Peyer's patch (tissue), 4 donors: ENCODE measurements around the gene SHB.

Experiments
- CTCF ChIP-seq, 6 experiments: fragments of 450-650 bp in 4 of 6; fragments of 200-600 bp in 2 of 6; sonication (generic) in 1 of 6; IDR thresholded peaks; one replicate each; pipeline ENCODE4 v1.5.1; 2017 to 2019; ENCODE audit warnings: antibody characterized with exemption in 6 of 6, mild to moderate bottlenecking in 3 of 6, moderate library complexity in 1 of 6
- POLR2A ChIP-seq, 2 donors: fragments of 450-650 bp; IDR thresholded peaks; one replicate each; pipeline ENCODE4 v1.5.1; 2017; ENCODE audit warnings: antibody characterized with exemption in 2 of 2, mild to moderate bottlenecking in 2 of 2, moderate library complexity in 2 of 2

- no peak for TF ChIP-seq CTCF (IDR thresholded peaks at IDR 0.05)
- TF ChIP-seq POLR2A (IDR thresholded peaks at IDR 0.05), result no peak
Observed at GRCh38 chr9:37955781-37956422, 113.1 kb downstream of the SHB start.
